HG02885 (cell line): ENCODE measurements around the gene TECR.
A peak's percentile ranks its signal among the peaks of the same experiment; 100 is the strongest.

Source experiments
- ATAC-seq: cut with Tn5 transposase; IDR thresholded peaks from one replicate; pipeline ENCODE4 v1.9.1; 2021; ENCODE audit warnings: mild to moderate bottlenecking; ENCODE audit not compliant: unreplicated experiment, poor library complexity

Gene TECR

DNA sequence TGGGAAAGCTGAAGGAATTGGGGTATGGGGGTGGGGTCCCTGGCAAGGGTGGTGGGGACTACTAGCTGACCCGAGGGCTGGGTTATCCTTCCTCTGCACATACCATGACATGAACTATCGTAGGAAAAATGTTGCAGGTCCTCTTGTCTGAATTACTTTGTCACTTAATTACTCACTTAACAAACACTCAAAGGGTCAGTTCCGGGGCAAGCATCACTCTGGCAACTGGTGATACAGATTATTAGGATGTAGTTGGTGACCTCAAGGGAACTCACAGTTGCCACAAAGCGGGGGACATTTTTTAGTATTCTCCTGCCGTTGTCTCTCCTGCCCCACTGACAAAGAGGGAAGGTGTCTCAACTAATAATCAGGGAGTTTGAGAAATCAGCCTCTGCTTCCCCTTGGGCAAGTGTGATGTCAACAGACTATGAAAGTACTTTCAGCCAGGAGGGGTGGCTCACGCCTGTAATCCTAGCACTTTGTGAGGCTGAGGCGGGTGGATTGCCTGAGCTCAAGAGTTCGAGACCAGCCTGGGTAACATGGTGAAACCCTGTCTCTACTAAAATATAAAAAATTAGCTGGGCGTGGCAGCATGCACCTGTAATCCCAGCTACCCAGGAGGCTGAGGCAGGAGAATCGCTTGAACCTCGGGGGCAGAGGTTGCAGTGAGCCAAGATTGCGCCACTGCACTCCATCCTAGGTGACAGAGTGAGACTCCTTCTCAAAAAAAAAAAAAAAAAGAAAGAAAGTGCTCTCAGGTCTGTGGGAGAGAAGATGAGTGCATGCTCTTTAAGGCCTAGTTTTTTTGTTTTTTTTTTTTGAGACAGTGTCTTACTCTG lies 21.5 kb upstream of the TECR start:
- no peak for ATAC-seq

DNA sequence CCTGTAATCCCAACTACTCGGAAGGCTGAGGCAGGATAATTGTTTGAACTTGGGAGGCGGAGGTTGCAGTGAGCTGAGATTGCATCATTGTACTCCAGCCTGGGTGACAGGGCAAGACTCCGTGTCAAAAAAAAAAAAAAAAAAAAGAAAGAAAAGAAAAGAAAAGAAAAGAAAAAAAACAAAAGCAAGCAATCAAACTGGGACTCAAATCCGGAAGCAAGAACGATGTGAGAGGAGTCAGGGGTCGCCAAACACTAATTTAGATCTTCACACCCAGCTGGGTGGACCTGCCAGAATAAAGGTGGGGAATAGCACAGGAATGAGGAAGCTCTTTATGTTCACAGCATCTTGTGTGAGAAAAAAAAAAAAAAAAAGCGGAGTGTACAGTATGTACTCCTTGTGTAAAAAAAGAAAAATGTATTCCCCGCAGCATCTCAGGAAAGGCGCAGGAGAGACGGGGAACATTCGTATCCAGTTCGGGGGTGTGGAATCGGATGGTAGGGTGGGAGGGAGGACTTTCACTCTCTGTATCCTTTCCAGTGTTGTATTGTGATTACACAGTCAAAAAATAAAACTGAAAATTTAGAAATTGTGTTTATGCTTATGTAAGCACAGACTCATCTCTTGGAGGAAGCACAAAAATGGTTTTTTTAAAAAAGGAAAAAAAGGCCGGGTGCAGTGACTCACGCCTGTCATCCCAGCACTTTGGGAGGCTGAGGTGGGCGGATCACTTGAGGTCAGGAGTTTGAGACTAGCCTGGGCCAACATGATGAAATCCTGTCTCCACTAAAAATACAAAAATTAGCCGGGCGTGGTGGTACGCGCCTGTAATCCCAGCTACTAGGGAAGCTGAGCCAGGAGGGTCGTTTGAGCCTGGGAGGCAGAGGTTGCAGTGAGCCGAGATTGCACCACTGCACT lies 18.8 kb upstream of the TECR start:
- ATAC-seq: no peak

DNA sequence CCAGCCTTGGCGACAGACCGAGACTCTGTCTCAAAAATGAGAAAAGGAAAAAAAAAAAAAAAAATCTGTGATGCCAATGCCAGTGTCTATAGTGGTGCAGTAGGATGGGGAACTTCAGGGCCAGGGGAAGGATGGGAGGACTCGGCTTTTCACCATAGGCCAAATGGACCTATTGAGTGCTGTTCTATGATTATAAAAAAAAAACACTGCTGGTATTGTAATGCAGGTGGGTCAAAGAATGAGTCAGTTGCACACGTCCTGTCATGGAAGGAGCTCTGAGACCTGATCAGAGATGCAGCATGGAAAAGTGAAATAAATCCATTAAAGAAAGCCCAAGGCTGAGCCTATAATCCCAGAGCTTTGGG lies 18.2 kb upstream of the TECR start:
- ATAC-seq: no peak

DNA sequence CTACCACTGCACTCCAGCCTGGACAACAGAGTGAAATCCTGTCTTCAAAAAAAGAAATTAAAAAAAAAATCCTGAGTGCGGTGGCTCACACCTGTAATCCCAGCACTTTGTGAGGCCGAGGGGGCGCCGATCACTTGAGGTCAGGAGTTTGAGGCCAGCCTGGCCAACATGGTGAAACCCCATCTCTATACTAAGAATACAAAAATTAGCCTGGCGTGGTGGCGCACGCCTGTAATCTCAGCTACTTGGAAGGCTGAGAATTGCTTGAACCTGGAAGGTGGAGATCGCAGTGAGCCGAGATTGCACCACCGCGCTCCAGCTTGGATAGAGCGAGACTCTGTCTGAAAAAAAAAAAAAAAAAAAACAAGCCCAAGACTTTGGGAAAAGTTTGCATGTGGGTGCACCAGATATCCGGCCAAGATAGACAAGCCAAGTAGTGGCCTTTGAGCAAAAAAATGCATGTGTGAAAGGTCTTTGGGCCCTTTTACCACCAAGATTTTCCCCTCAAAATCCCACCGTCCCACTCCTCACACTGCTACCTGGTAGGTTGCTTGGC lies 16.9 kb upstream of the TECR start:
- ATAC-seq: no peak

DNA sequence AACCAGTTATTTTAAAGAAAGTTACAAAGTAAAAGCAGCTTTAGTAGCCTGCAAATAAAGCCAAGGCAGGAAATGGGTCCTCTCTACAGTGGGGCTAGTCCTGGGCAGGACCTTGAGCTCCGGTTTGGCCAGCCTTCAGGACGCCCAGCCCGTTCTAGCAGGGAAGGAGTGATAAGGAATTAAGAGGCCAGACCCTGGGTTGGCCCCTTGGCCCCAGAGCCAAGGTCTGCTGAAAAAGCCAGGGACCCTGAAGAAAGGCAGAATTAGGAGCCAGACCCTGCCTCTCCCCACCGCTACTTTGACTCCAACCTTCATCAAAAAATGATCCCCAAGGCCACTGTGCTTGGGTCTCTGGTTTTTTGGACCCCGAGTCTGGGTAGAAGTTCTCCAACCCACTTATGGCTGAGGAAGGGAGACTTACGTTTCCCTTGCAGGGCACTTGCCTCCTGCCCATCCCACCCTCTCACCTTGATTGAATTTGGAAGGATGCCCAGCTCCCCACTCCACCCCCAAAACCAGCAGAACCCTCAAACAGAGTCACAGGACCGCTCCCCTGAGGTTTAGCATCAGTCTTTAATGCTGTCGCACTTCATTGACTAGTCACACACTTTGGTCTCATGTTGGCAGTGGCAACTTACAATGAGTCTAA lies 15.1 kb upstream of the TECR start:
- no peak for ATAC-seq

DNA sequence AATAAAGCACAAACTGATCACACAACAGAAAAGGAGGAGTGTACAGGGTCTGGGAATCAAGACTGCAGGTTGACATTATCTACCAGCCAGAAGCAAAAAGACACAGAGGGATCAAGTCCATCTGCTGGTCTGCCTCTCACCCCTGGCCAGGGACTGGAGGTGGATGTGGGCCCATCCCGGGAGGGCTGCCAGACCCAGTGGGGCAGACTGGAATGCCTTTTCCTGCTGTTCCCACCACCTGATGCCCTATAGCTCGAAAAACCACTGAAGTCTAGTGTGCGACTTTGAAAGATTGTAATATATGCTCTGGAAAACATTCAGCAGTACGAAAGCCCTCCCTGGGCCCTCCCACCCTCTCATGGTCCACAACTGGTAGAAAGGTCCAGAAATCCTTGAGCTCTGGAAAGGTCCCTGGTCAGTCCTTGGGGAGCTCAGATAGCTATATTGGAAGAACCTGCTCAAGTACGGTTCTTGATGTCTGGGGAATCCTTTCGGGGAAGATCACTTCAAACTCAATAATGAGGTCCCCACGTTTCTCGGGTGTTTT lies 13.8 kb upstream of the TECR start:
- no peak for ATAC-seq

DNA sequence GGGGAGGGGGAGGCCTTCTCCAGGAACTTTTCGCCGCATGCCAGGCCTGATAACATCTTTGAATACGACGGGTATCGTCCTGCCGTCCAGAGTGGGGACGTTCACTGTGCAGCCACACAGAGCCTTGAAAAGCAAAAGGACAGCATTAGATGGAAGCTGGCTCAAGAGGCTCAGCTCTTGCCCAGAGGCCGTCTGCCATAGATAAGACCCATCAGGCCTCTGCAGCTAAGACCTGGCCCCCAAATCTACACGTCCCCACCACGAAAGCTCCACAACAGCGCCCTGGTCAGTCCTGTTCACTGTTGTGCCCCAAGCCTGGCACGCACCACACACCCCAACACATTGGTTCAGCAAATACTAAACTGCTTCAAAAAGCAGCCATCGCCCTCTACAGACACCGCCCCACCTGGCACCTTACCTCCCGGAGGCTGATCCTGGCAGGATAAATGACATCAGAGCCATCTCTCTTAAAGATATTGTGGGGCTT lies 13.3 kb upstream of the TECR start:
- ATAC-seq: no peak

DNA sequence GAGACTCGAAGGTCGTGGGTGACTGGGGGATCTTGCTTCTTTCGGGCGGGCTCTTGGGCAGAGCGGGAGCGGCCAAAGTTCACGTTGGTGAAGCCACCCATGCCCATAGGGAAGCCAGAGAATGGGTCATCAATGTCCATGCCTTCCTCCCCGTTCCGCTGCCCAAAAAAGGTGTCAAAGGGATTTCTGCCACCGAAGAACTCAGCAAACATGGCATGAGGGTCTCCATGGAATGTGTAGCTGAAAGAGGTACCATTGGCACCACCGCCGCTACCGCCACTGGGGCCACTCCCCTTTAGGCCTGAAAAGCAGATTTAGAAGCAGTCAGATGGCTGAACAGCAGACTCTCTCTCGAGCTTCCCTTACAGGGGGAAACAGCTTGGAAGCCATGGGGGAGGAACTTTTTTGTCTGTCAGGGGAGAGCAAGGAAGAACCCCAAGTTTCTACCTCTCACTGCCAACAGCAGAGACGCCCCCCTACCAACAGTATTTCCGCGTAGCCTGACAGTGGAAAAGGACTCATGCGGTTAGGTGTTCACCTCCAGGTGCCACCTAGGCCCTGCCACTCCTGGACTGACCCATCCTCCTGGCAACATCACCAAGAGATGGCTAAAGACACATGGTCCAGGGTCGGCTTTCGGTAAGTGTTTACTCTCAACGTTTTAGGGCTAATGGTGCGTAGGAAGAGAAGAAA lies 12.5 kb upstream of the TECR start:
- ATAC-seq: no peak

DNA sequence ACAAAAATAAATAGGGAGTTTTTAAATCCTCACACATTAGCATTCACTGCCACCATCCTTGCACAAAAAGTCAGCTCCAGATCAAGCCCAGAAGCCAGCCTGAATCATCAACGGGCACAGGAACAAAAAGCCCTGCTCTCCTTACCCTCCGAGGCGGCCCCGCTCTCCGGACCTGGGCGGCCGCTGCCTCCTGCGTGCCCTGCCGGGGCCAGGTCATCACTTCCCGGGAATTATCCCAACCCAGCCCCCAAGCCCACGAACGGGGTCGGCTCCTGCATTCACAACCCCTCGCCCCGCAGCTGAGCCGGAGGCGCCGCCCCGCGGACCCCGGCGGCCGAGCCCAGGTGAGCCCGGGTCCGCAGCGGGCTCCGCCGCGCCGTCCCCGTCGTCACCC lies 12.0 kb upstream of the TECR start:
- ATAC-seq: no peak

DNA sequence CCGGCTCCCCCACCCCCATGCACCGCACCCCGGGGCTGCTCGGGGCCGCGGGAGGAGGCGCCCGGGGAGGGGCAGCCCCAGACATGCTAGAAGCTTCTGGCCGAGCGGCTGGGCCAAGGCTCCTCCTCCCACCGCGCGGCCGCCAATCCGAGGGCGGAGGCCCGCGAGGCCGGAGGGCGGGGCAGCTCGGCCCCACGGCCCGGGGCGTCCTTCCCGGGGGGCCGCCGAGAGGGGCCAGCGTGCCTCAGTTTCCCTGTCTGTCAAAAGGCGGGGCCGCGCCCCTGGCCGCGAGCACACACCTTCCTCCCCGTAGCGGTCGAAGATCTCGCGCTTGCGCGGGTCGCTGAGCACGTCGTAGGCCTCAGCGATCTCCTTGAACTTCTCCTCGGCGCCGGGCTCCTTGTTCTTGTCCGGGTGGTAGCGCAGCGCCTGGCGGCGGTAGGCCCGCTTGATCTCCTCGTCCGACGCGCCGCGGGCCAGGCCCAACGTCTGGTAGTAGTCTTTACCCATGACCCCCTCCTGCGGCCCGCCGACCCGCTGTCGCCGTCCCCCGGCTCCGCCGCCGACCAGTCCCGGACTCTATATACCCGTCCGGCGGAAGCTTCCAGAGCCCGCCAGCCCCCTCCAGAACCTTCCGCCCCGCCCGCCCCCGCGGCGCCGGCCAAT lies 11.4 kb upstream of the TECR start, which contains the start of gene DNAJB1:
Gene DNAJB1, minus strand, starts transcription at position 558 of the 666 bp plus-strand sequence. Its CDS starts 48 bp downstream, at position 510.
- peak; percentile 66 for ATAC-seq

DNA sequence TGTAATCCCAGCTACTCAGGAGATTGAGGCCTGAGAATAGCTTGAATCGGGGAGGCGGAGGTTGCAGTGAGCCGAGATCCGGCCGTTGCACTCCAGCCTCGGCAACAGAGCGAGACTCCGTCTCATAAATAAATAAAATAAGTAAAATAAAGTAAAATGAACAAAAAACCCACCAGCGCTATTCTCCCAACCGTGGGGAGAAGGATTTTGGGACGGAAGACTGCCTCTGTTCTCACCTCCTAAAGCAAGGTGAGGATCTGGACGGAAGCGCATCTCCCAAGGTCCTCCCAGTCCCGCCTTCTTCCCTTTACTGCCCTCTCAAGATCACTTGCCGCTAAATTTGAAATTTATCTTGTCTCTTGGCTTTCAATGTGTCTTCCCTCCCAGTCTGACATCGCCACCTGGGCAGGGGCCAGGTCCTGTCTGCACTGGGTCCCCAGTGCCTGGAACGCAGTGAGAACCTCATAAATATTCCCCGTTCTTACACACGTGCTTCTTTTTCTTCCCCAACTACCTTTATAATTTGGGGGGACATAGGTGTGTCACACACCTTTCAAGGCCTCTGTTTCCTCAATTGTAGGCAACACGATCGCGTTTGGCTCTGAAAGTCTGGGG lies 10.0 kb upstream of the TECR start:
- no peak for ATAC-seq

DNA sequence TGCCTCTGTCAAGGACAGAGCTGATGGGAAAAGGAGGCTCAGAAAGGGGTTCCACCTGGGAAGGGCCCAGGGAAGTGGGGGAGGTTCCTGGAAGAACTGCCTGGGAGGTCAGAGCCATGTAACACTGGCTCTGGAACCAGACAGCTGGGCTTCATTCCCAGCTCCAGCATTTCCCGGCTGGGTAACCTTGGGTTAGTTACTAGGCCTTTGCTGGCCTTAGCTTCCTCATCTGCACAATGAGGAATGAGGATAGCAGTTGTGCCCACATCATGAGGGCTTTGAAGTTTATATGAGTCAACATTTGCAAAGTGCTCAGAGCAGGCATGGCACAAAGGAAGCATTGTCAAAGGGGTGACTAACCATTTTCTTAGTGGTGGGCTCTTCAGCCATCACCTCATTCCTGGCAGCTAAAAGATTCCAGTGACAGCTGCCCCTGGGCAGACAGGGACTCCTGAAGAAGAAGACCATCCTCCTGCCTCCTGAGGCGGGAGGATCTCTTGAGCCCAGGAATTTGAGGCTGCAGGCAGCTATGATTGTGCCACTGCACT lies 9.5 kb upstream of the TECR start:
- no peak for ATAC-seq

DNA sequence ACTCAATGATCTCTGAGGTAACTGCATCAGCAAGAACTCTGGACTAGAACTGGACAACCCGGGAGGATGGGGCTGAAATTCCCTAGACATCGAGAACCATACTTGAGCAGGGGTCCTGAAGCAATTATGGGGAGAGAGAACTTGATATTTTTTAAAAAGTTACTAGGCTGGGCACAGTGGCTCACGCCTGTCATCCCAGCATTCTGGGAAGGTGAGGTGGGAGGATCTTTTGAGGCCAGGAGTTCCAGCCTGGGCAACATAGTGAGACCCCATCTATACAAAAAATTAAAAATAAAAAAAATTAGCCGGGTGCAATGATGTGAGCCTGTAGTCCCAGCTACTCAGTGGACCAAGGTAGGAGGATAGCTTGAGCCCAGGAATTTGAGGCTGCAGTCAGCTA lies 8.9 kb upstream of the TECR start:
- ATAC-seq: no peak

DNA sequence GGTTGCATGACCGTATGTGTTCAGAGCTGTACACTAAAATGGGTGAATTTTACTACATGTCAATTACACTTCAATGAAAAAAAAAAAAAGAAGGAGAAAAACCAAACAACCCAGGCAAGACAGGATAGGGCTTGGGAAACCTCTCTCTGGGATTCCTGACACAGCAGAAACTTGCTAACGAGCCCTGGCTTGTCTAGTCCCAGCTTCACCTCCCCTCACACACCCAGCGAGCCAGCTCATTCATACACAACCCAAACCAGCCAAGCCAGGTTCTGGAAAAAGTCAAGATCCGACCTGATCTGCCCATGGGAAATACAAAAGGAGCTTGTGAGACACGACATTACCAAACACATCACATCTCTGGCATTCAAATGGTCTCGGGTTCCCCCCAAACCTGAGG lies 3.7 kb upstream of the TECR start:
- no peak for ATAC-seq

DNA sequence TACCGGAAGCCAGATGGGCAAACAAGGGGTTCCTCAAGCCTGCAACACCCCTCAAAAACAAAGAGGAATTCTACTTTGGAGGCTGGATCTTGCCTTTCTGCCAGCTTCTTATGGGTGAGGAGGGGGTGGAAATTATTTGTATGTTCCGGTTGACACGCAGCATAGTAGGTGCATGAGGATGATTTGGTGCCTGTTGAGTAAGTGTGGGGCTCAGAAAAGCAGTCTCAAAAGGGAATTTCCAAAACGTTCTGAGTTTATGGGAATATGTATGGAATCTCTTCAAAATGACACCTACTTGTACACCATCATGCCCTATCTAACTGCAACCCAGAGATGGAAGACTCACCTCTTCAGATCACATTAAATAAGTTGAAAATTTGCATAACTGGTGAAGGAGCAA lies 3.0 kb upstream of the TECR start:
- no peak for ATAC-seq

DNA sequence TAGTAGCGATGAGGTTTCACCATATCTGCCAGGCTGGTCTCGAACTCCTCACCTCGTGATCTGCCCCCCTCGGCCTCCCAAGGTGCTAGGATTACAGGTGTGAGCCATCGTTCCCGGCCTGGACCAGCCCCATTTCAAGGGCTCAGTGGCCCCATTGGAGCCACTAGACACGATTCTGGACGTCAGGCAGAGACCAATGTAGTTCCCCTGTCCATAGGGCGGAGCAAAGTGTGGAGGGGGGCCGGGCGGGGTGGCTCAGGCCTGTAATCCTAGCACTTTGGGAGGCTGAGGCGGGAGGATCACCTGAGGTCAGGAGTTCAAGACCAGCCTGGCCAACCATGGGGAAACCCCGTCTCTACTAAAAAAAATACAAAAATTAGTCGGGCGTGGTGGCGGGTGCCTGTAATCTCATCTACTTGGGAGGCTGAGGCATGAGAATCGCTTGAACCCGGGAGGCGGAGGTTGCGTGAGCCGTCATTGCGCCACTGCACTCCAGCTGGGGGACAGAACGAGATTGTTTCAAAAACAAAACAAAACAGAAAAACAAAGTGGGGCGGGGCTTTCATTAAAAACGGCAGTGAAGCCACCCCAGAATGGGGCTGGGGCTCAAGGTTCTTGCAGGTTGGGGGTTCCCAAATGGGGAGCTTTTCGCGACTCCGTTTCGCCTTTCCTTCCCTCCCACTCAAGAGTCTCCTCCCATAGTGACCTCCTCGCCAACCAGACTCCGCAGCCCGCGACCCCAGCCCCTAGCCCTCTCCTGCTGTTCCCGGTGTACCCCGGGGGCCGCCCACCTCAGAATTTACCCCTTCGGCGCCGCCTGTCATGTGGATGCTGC lies 758 bp upstream of the TECR start:
- no peak for ATAC-seq

DNA sequence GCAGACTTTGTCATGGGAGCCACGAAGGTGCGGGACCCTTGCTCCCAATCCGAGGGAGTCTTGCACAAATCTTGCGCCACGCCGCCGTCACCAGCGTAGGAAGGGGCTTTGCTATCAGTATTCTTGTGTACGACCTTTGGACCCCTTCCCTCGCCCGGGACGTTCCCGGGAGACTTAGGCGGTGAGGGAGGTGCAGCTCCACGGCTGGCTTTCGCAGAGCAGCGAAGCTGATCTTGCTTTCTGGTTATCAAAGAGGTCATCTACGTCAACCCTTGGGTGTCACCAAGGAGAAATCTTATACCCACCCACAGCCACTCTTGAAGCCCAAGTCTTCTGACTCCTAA lies 583 bp downstream of the TECR start:
- no peak for ATAC-seq

DNA sequence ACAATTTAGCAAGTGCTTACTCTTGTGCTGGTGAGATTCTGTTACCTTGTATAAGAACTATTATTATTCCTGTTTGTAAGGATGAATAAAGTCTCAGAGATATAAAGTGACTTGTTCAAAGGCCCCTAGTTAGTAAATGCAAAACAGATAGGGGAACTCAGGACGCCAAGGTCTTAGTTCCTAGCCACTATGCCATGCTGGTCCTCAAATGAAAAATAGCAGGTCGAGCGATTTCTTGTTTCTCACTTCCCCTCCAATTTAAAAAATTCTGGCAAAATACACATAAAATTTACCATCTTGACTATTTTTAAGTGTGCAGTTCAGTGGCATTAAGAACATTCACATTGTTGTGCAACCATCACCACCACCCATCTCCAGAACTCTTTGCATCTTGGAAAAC lies 1.1 kb downstream of the TECR start:
- ATAC-seq: no peak
